GM21737 (cell line): ENCODE measurements around the gene BICC1.

Source experiments
- ATAC-seq: cut with Tn5 transposase; IDR thresholded peaks from one replicate; pipeline ENCODE4 v1.9.1; 2021; ENCODE audit warnings: mild to moderate bottlenecking, moderate library complexity; ENCODE audit not compliant: unreplicated experiment

BICC1 gene

DNA sequence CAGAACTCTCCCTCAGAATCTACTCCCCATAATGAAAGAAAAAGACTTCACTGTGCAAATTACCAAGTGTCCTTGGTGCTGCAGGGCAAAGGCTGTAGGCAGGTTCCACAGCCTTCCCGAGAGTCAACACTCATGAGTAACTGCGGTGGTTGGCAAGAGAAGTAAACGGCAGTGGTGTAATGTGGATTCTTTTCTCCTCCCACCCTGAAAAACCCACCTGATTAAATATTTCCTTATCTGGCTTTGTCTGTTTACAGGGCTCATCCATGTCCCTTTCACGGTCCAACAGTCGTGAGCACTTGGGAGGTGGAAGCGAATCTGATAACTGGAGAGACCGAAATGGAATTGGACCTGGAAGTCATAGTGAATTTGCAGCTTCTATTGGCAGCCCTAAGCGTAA, 300.9 kb downstream of the BICC1 start:
- ATAC-seq, result no peak

DNA sequence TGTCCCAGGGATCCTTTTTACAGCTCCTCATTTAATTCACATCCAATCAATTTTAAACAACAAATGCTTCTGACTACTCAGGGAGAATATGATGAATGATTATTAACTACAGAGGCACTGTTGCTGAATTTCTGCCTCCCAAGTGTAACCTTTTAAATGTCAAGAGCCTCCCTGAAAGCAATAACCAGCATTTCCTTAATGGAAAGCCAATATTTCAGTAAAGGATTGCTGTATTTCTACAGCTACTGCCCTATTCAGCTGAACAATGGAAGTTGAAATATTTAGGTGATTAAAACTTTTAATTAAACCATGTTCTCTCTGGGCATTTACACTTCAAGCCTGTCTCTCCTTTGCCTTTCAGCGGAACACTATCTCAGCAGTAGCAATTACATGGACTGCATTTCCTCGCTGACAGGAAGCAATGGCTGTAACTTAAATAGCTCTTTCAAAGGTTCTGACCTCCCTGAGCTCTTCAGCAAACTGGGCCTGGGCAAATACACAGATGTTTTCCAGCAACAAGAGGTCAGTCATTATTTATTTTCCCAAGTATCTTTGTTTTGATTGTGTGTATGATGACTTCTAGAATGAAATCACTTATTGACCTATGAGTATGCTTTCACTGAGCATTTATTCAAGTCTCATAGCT, 304.7 kb downstream of the BICC1 start:
- no peak for ATAC-seq

DNA sequence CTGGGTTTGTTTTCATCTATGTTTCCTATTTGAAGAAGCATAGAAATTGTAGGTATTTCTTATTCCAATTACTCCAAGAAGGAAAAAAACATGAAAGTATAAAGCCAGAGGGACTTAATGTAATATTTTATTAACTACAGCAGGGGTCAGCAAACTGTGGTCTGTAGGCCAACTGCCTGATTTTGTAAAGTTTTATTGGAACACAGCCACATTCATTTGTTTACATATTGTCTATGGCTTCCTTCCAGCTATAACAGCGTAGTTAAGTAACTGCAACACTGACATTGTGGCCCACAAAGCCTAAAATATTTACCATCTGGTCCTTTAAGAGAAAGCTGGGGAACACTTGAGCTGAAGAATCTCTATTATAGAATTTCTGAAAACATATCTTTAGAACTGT, 306.2 kb downstream of the BICC1 start:
- ATAC-seq, result no peak

DNA sequence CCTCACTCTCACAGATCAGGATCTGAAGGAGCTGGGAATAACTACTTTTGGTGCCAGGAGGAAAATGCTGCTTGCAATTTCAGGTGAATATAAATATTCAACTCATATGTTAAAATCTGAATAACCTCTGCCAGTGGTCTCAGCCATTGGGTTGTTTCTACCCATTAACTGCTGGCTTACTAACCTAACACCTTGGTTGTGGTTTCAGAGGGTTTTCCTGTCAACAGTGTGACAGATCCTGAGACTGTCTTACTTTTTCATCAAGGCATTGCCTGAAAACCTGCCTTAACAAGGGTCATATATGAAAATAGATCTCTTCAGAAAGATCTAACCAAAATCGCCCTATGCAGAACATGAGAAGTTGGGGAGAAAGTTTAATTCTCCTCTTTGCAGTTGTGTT, 307.7 kb downstream of the BICC1 start:
- ATAC-seq, result no peak

DNA sequence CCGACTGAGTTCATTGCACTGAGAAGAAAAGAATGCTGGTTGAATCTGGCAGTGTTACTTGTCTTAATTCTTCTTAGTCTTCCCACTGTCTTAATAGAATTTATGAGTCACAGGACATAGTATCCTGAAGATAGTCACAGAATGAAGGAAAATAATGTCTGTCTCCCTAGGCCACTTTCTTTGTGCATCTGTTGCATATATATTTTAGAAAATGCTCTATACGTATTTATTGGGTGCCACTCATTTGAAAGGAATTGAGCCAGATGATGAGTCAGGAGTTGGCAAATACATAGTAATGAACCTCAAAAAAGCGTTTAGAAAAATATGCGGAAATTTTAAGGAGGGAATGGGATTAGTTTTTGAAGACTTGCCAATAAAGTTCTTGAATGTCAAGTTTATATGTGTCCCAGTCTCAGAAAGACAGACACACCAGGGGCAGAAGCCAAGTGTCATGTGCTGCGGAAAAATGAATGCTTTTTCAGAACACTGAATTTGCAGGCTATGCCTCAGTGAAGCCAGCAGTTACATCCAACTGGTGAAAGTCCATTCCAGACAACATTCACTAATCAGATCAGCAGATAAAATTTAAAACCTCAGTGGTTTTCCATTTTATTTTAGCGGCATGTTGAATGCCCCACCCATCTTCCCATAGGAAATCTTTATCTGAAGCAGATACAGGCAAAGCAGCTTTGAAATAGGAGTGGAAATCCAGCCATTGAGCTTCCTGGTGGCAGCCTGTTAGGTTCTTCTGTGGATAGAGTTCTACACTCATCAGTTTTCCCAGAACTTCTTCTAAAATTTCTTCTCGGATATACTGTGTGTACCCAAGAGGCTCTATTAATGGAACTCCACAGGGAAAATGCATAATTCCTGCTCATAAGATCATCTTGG, 308.4 kb downstream of the BICC1 start:
- ATAC-seq, result no peak

DNA sequence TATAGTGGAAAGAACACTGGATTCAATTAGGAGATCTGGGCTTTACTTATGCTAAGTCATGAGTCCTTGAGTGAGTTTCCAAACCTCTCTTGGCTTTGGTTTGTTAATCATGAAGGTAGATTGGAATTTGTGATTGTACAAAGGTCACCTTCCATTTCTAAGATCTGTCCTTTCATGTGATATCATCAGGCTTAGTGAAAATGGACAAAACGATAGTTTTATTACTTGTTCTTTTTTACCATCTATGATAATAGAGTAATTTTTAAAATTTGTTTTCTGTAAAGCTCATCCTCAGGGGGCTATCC, 309.0 kb downstream of the BICC1 start:
- no peak for ATAC-seq

DNA sequence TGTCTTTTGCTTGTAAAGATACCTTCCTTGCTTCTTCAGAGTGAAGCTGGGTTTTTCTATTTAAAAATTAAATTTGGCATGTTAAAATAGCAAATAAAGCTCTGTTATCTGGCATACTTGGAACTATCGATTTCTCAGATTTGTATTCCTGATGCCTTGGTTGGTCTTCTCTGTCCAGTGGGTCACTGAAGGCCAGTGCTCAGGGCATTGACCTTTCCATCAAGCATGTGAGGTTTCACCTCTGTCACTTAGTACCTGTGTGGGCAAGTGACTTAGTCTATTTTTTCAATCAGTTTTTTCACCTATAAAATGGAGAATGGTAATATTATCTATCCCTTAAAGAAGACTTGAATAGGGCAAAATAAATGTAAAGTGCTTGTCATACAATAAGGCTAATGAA, 311.3 kb downstream of the BICC1 start:
- ATAC-seq, result no peak

DNA sequence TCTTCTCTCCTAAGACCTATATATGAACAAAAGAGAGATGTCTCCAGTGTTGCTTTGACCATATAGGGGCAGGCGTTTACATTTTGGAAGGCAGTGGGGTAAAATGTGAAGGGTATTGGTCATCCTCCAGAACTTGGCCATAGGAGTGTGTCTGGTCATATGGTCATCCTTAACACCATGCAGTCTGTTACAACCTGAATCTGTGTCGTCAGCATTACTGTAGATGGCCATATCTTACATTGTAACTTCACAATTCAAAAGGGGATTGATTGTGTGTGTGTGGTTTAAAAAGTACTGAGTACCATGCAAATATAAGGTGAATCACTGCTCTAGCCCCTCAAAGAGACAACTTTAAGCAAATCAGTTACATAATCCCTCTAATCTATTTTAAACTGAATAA, 311.7 kb downstream of the BICC1 start:
- ATAC-seq, result no peak

DNA sequence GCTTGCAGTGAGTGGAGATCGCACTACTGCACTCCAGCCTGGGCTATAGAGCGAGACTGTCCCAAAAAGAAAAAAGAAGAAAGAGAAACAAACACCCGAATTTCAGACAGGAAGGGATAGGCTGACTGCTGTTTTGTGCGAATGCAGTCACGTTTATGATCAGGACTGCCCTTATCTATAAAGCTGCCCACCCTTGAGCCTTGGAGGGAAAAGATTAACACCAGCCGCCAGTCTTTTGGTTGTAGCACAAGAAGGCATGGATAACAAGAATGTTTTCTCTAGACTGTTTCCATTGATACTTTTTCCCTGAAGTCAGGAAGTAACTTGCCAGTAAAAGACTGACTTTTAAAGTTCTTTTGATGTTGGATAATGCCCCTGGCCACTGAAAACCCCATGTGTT, 314.0 kb downstream of the BICC1 start:
- no peak for ATAC-seq

DNA sequence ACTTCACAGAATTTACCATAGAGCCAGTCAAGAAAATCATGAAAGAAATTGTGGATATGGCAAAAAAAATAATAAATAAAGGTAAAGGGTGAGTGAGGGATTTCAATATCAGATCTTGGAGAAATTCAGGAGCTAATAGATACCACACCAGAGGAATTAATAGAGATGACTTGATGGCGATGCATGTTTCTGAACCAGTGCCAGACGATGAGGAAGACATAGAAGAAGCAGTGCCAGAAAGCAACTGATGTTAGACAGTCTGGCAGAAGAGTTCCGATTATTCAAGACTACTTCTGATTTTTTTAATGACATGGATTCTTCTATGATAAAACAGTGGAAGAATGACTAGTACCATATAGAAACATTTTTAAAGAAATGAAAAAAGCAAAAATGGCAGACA, 314.7 kb downstream of the BICC1 start:
- ATAC-seq, result no peak

DNA sequence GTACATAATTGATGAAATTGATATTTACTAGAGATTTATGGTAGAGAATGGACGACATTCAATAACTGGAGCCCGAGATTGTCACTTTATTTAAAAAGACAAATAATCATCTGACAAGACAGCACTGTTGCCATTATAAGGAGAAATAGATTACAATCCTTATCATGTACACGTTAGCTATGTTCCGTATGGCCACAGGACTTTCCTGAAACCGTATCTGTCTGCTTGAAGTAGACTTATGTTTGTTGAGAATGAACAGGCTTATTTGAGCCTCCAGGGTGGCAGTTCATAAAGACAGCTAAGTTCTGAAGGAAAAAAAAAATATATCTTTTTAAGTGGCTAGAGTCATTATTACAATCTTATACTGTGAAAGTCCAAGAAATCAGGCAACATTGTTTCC, 317.2 kb downstream of the BICC1 start:
- ATAC-seq, result no peak

DNA sequence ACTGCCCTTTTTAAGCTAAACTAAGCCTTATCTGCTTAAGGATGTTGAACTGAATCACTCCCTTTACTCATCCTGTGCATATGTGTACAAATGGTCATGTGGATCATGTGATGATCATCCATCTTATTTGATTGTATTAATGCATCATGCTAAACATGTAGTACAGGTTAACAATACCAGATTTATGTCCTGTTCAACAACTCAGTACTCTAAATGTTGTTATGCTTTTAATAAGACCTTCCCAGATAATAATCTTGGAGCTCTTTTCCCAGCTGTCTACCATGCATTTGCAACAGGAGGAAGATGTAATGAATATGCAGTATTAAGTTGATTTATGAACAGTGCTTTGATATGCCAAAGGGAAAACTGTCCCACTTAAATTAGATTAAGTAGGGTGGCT, 318.0 kb downstream of the BICC1 start:
- no peak for ATAC-seq

DNA sequence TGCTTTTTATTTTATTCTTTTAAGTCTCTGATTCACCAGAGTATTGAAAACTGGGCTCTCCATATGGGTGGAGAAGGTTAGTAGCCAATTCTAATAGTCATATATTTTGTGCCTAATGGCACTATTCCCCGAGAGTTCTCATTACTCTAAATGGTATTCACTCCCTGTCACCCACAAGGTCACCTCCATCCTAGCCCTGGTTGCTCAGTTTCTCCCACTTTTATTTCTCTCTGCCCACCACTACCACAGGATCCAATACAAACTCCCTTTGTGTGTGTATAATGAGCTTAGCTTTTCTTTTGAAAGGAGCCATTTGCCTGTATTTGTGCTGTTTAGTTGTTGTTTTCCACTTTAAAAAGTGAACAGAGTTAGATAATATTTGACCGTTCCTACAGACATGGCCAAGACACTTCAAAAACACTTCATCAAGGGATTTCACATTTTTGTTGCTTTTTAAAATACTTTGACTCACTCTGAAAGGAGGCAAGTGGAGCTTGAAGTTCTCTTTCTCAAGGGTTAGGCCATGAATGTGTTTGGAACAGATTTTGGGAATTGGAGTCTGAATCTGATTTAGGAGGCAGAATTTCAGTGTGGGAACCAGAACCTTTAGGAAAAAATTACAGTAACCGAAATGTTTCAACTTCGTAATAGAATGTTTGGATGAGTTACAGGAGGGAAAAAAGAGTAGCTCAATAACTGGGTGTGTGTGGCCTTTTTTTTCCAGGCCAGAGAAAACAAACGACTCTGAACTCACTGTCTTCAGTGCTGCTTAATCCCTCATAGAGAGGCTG, 321.3 kb downstream of the BICC1 start:
- ATAC-seq, result no peak

DNA sequence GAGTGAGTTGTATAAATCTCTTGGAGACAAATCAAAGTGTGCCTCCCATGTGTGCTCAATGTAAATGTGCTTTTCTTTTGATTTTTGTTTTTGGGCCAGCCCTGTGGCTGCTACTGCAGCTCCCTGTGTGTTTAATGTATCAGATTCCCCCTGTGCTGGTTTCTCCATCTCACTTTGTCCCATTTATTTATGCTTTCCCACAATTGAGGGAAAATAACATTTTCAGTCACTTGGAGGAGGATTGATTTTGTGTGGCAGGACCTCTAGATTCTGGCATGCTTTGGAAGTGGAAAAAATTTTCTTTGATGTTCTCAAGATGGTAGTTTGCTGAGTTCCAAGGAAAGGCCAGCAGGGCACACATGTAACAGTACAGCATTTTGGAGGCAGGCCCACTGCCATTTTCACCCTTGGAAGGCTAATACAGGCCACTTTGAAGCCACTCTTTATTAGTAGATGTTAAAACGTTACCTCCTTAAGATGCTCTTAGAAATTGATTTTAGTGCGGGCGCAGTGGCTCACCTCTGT, 323.6 kb downstream of the BICC1 start:
- no peak for ATAC-seq

DNA sequence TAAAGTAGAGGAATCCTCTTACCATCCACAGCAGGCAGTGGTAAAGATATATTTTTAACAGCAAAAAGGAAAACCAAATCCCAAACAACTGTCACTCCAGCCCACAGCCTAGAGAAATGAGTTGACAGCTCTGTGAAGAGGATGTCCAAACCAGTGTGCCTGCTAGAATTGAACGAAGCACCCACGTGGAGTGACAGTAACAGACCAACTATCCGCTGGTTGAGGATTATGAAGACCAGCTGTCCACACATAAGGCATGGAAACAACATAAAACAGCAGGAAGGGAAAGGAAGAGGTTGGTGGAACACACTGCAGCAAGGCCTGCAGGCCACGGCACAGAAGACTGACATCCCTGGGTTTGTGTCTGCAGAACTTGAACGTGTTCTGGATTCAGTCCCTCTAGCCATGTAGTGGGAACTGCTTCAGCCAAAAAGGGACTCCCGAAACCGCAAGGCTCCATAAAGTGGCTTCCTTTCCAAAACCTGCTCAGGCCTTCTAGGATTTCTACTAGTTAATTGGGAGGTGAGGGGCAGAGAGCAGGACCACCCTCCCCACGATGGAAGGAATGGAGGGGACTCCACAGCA, 324.4 kb downstream of the BICC1 start:
- ATAC-seq, result no peak

DNA sequence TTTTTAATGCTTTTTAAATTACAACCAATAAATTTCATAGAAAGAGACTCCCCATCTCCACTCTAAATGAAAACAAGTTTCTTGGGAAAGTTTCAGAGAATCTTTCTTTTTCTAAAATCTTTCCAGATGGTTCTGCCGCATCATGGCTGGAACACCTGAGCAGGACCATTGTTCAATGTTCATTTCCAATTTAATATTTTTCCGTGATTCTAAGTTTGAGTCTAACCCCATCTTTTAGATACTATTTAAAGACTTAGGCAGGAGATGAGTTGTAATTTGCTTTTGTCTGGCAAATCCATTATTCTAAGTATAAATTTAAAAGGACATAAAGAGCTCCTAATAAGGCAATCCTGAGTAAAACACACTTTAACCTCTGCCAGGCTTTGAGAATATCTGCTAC, 325.2 kb downstream of the BICC1 start:
- ATAC-seq, result no peak

DNA sequence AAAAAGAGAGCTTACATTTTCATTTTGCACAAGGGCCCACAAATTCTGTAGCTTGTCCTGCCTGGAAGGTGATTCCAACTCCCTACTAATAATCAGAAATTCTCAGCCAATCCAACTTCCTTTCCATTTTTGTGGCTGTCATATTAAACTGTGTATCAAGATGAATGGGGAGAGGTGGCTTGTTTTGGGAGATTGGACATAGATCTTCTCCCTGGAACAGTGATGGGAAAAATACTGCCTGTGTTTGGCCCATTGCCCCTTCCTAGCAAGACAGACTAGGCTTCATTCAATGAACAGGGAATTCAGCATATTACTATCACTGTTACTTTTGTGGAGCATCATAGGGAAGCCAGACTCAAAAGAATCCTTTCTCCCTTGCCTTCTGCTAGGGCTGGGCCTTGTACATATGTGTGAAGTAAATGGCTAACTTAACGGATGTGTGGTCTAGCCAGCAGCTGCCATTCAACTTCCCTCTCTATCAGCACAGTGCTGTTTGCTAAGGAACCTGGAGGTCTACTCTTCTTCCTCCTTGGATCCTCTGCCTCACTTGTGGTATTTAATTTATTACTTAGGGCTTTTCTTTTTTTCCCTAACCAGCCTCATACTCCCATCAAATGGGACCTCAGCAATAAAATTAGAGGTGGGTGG, 326.0 kb downstream of the BICC1 start:
- ATAC-seq, result no peak

DNA sequence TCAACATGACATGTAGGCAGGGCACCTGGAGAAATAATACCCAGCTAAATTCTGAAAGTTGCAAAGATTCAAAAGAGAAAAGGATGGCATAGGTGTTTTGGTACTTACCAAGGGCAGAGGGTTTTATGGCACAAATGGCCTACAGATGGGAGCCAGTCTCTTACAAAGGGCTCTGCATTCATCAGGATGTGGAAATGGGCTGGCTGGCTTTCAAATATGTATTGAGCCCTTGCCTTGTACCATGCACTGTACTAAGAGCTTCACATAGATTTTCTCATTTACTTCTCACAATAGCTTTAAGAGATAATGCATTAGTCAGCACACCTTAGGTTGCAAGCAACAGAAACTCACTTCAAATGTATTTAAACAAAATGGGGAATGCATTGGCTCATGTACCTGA, 327.1 kb downstream of the BICC1 start:
- ATAC-seq, result no peak

DNA sequence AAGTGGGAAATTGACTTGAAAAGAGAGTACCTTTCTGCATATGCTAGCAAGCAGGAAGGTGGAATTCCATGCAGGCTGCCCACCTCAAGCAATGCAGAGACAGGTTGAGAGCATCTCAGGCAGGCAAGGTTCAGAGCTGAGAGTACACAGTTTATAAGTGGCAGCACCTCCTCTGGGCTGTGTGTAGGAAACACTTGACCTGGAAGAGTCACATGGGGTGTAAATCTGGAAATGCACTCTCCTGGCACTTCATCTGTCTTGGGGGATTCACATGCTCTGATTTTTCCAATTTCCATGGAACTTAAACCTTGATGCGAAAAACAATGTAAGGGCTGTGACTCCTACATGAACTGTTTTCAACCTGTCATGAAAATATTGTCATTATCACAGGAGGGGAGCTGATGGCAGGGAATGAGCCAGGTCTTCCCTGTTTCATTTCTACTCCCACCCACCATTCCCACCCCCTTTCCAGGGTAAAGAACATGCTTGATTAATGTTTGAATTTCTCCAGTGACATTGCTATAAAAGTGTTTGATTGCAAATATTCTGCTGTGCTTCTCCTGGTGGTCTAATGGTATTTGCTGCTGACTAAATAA, 328.3 kb downstream of the BICC1 start:
- no peak for ATAC-seq

DNA sequence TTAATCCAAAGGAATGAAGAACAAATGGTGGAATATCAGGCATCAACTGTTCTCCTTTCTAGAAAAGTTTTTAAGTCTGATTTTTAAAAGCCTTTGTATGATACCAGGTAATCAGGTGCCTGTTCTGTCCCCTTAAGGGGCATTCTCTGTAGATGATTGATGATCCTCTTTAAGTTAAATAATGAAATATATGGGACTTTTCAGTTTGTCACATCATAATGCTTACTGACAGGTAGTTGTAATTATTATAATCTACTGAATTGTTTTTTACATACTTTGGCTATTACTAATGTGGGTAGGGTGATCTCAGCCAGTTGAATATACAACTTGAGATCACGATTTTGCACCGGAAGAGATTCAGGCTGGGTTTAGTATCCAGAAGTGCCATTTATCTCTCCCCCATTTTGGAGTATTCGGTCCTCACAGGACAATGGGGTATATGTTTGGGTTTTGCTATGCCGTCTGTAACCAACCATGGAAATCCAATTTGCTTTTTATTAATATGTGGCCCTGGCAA, 330.2 kb downstream of the BICC1 start:
- ATAC-seq, result no peak
